Prostate gland (tissue), 2 donors: ENCODE results near the gene HRK.

Experiments
- POLR2A ChIP-seq: fragments of 450-650 bp; IDR thresholded peaks from one replicate; pipeline ENCODE4 v1.6.1; 2016; ENCODE audit warnings: antibody characterized with exemption, mild to moderate bottlenecking
- POLR2AphosphoS5 ChIP-seq: sonication (generic); formaldehyde crosslinking; IDR thresholded peaks from one replicate; pipeline ENCODE4 v1.6.1; 2017; ENCODE audit warnings: antibody characterized with exemption
- TF ChIP-seq, protein P1 (sequence below), 4 experiments: fragments of 200-600 bp in 2 of 4; fragments of 450-650 bp in 2 of 4; sonication (generic) in 2 of 4; IDR thresholded peaks; 1 replicate in 3 of 4; 2 replicates in 1 of 4; pipeline ENCODE4 v1.5.1; 2016 to 2019; ENCODE audit warnings: antibody characterized with exemption in 4 of 4, mild to moderate bottlenecking in 2 of 4, moderate library complexity in 2 of 4

- TF ChIP-seq, protein P1, sequence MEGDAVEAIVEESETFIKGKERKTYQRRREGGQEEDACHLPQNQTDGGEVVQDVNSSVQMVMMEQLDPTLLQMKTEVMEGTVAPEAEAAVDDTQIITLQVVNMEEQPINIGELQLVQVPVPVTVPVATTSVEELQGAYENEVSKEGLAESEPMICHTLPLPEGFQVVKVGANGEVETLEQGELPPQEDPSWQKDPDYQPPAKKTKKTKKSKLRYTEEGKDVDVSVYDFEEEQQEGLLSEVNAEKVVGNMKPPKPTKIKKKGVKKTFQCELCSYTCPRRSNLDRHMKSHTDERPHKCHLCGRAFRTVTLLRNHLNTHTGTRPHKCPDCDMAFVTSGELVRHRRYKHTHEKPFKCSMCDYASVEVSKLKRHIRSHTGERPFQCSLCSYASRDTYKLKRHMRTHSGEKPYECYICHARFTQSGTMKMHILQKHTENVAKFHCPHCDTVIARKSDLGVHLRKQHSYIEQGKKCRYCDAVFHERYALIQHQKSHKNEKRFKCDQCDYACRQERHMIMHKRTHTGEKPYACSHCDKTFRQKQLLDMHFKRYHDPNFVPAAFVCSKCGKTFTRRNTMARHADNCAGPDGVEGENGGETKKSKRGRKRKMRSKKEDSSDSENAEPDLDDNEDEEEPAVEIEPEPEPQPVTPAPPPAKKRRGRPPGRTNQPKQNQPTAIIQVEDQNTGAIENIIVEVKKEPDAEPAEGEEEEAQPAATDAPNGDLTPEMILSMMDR (IDR thresholded peaks at IDR 0.05), result no peak
- no peak for TF ChIP-seq POLR2A
- no peak for TF ChIP-seq POLR2AphosphoS5
Measured at GRCh38 chr12:116881325-116881876, at the start of gene HRK.
